ENCODE measurements around the gene RASD2. TPM values are rescaled to one million over a fixed set of nuclear protein-coding genes. Genes with fewer than 3 reads are reported as not detected.

The RASD2 gene
- total RNA-seq, 4 donors from 2014 or later, result 8.5 to 19.7 (median 13.9) TPM

- in situ Hi-C loops (cut with MboI; ENCODE audit: low pct_ligation_motif_present in 1 of 4, low pct_unique_long_range_greater_than_20kb in 1 of 4, low sequenced_read_pairs in 3 of 4), result no loop called here
- intact Hi-C loops (cut with DNase I; ENCODE audit: low total_unique reads), result no loop called here
- no peak for TF ChIP-seq POLR2AphosphoS5 (IDR thresholded peaks at IDR 0.05)
- 74 to 75% methylated on average over 4 to 5 of the region's 5 CpGs for WGBS, 2 donors (ENCODE audit: low coverage in 1 of 2)
- Histone ChIP-seq H3K36me3 (no peaks in the 10 kb centered on the region), H3K9me3 (no peaks in the 10 kb centered on the region), H3K27ac (no peak overlapping the region), H3K4me1 (no peaks in the 10 kb centered on the region), H3K4me3 (no peak overlapping the region), H3K27me3 (no peaks in the 10 kb centered on the region)
- no peak for DNase-seq
Measured at GRCh38 chr22:35558031-35558430, 17.4 kb downstream of the RASD2 start.

GRCh38 chr22:35558719-35559118 lies 18.1 kb downstream of the RASD2 start:
- in situ Hi-C loops (cut with MboI; ENCODE audit: low pct_ligation_motif_present in 1 of 4, low pct_unique_long_range_greater_than_20kb in 1 of 4, low sequenced_read_pairs in 3 of 4) (no loop called here), intact Hi-C loops (cut with DNase I; ENCODE audit: low total_unique reads) (no loop called here)
- Histone ChIP-seq H3K9me3 (no peaks in the 10 kb centered on the region), H3K27me3 (no peaks in the 10 kb centered on the region), H3K4me1 (no peaks in the 10 kb centered on the region), H3K27ac (no peak overlapping the region), H3K4me3 (no peak overlapping the region), H3K36me3 (no peaks in the 10 kb centered on the region)
- TF ChIP-seq POLR2AphosphoS5 (IDR thresholded peaks at IDR 0.05) (no peak), EP300 (IDR thresholded peaks at IDR 0.05; ENCODE audit: low read depth) (no peak), CTCF (IDR thresholded peaks at IDR 0.05) (no peak), POLR2A (IDR thresholded peaks at IDR 0.05) (no peak)
- DNase-seq, result no peak
- WGBS, 2 donors (ENCODE audit: low coverage in 1 of 2), result 65% methylated on average over 3 of the region's 3 CpGs; no CpG with 5 or more reads in 1 of the 2 donors

GRCh38 chr22:35559354-35560005 lies 18.8 kb downstream of the RASD2 start:
- in situ Hi-C loops (cut with MboI; ENCODE audit: low pct_ligation_motif_present in 1 of 4, low pct_unique_long_range_greater_than_20kb in 1 of 4, low sequenced_read_pairs in 3 of 4), result no loop called here
- TF ChIP-seq POLR2AphosphoS5 (IDR thresholded peaks at IDR 0.05) (no peak), EP300 (IDR thresholded peaks at IDR 0.05; ENCODE audit: low read depth) (no peak), POLR2A (IDR thresholded peaks at IDR 0.05) (no peak), CTCF (IDR thresholded peaks at IDR 0.05) (no peak)
- H3K36me3 ChIP-seq, result no peaks in the 10 kb centered on the region
- 78% methylated on average over 2 of the region's 2 CpGs for WGBS, 2 donors (ENCODE audit: low coverage in 1 of 2)
- no peaks in the 10 kb centered on the region for H3K9me3 ChIP-seq
- DNase-seq, result no peak
- intact Hi-C loops (cut with DNase I; ENCODE audit: low total_unique reads), result no loop called here
- no peaks in the 10 kb centered on the region for H3K4me1 ChIP-seq
- no peak overlapping the region for H3K4me3 ChIP-seq
- H3K27me3 ChIP-seq, result no peaks in the 10 kb centered on the region
- H3K27ac ChIP-seq, result no peak overlapping the region

GRCh38 chr22:35560366-35560765 lies 19.7 kb downstream of the RASD2 start:
- no peak for TF ChIP-seq CTCF (IDR thresholded peaks at IDR 0.05)
- TF ChIP-seq POLR2A (IDR thresholded peaks at IDR 0.05), result no peak
- TF ChIP-seq EP300 (IDR thresholded peaks at IDR 0.05; ENCODE audit: low read depth), result no peak
- no peak for TF ChIP-seq POLR2AphosphoS5 (IDR thresholded peaks at IDR 0.05)
- H3K27ac ChIP-seq, result no peak overlapping the region
- WGBS, 2 donors (ENCODE audit: low coverage in 1 of 2), result 52% methylated on average over 5 of the region's 5 CpGs; no CpG with 5 or more reads in 1 of the 2 donors
- no peak overlapping the region for H3K4me3 ChIP-seq
- no peak for DNase-seq
- in situ Hi-C loops (cut with MboI; ENCODE audit: low pct_ligation_motif_present in 1 of 4, low pct_unique_long_range_greater_than_20kb in 1 of 4, low sequenced_read_pairs in 3 of 4), result no loop called here
- H3K9me3 ChIP-seq, result no peaks in the 10 kb centered on the region
- intact Hi-C loops (cut with DNase I; ENCODE audit: low total_unique reads), result no loop called here
- H3K4me1 ChIP-seq, result no peaks in the 10 kb centered on the region
- no peaks in the 10 kb centered on the region for H3K36me3 ChIP-seq
- H3K27me3 ChIP-seq, result no peaks in the 10 kb centered on the region

- no peak for DNase-seq
- no peaks in the 10 kb centered on the region for H3K27me3 ChIP-seq
- no peak overlapping the region for H3K27ac ChIP-seq
- WGBS, 2 donors (ENCODE audit: low coverage in 1 of 2), result 82 to 88% methylated on average over 1 of the region's 1 CpG
- H3K4me1 ChIP-seq, result peaks cover 0 to 4% (median 0%) of the 10 kb centered on the region in 4 donors
- H3K4me3 ChIP-seq, result no peak overlapping the region
- intact Hi-C loops (cut with DNase I; ENCODE audit: low total_unique reads) (no loop called here), in situ Hi-C loops (cut with MboI; ENCODE audit: low pct_ligation_motif_present in 1 of 4, low pct_unique_long_range_greater_than_20kb in 1 of 4, low sequenced_read_pairs in 3 of 4) (no loop called here)
- no peaks in the 10 kb centered on the region for H3K36me3 ChIP-seq
- H3K9me3 ChIP-seq, result no peaks in the 10 kb centered on the region
- no peak for TF ChIP-seq CTCF (IDR thresholded peaks at IDR 0.05)
- no peak for TF ChIP-seq EP300 (IDR thresholded peaks at IDR 0.05; ENCODE audit: low read depth)
Measured at GRCh38 chr22:35560824-35561223, 20.2 kb downstream of the RASD2 start.

Measured in transverse colon (tissue), 4 donors.